Measurements from ENCODE around the gene DIAPH3.

The DIAPH3 gene

DNA sequence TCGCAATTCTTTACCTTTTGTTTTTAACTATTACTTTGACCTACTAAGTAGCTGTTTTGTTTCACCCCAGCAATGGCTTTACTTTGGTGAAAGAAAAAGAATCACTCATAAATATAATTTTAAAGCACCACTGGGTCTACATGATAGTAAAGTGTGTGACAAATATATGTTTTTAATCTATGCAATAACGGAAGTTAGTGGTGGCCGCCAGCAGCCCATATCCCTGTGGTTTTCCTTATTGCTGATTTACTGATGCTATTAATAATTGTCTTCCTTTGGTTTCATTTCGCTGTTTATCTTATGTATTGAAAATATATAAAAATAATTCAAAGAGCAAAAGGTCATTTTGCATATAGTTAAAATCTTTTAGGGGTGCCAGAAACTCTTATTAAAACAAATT lies 491.3 kb downstream of the DIAPH3 start:
- DNase-seq (ENCODE audit: low read depth), result no peak

DNA sequence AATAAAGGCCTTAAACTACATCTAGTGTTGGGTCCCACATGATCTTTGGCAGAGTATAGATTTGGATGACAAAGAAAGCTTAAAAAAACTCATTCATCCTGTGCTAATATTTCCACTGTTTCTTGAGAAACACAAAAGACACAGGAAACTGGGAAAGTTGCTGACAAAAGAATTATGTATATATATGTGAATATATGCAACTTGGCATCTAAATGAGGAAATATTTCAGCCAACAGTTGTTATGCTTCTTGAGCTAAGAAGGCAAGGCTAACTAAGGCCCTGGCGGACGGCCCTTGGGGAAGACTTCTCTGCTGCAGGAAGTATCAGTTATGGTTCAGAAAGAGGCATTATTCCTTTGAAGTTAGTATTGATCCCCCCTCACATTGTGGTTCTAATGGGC lies 491.8 kb downstream of the DIAPH3 start:
- no peak for DNase-seq (ENCODE audit: low read depth)

DNA sequence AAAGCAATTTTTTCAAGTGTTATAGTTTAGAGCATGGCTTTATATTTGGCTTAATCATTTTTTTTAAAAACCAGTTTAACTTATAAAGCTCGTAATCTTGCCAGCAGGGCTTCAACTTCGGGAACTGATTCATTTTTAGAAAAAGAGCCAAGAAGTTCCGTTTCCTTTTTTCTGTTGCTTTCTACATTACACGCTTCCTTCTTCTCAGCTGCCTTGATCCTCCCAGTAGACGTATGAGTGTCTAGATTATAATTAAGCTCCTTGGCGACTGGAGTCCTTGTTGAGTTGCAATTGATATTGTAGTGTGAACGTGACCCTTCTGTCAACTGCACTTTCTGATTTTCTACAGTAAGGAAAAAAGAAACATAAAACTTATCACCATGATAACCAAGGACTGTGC lies 497.2 kb downstream of the DIAPH3 start:
- no peak for DNase-seq (ENCODE audit: low read depth)

DNA sequence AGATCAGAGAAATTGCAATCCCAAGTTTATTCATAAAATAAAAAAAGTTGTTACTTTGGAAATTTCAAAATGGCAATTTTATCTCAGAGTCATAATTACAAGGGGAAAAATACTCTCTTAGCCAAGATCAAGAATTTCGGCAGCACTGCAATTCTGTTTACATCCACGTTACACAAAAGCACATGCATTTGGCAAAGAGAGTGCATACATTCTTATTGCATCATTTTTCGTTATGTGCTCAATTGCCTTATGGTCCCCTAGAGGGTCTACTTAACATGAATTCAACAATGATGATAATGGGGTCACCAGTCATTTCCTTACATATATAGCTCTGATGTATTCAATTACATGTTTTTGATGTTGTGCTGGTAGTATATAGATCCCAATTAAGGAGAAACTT lies 498.0 kb downstream of the DIAPH3 start:
- DNase-seq (ENCODE audit: low read depth), result no peak

DNA sequence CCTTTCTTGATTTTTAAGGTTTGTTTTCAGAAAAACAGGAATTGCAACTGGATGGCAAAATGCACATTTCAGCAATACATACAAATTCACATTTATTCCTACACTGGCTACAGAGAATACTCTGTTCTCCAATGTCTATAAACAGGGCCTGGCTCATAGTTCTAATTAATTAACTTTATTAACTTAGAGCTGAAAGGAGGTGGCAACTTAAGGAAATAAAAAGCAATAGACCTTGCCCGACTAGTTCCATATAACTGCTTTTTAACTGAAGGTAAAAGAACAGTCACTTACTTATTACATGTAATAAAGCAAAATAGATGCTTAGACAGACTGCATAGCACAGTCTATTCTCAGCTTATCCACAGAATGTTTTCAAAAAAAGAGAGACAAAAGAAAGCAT lies 498.5 kb downstream of the DIAPH3 start:
- DNase-seq (ENCODE audit: low read depth), result no peak

DNA sequence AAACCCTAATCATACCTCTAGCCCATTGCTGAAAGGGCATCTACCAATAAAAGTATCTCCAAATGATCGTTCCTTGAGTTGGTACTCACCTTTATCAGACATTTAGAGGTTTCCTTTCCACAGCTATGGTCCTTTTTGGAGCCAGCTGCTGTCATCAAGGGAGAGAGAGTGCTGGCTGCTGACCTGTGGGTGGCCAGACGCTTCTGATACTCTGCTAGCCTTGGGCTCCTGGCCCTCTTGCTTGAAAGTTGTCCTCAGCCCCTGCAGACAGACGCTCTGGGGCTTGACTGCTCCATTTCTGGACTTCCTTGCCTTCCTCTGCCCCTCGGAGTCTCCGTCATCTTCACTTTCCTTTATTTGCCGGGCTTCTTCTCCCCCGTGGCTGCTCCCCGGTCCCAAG lies 499.1 kb downstream of the DIAPH3 start:
- no peak for DNase-seq (ENCODE audit: low read depth)

DNA sequence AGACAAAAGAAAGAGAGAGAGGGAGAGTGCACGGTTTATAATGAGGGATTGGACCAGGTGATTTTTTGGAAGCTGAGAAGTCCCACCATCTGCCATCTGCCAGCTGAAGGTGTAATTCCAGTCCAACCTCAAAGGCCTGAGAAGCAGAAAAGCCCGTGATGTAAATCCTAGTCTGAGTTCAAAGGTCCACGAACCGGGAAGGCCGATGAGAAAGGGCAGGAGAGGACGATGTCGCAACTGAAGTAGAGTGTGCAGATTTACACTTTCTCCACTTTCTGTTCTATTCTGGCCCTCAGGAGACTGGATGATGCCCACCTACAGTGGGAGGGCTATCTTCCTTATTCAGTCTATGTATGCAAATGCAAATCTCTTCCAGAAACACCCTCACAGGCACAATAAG lies 500.0 kb downstream of the DIAPH3 start:
- DNase-seq (ENCODE audit: low read depth), result no peak

DNA sequence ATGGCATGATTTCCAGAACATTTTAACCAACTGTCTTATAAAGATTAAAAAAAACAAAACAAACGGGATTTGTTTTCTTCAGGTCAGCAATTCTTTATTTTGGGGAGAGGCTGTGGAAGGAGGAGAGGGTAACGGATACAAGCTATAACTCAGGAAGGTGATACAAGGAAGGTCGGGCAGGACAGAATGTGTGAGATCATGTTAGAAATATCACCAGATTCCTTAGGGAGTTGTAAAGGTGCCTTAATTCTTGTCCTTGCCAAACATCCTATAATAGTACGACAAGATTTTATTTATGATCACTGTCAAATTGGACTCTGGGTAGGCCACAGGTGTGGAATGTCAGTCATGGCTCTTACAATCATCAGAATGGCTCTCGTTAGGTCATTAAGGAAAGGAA lies 503.1 kb downstream of the DIAPH3 start:
- DNase-seq (ENCODE audit: low read depth), result no peak

DNA sequence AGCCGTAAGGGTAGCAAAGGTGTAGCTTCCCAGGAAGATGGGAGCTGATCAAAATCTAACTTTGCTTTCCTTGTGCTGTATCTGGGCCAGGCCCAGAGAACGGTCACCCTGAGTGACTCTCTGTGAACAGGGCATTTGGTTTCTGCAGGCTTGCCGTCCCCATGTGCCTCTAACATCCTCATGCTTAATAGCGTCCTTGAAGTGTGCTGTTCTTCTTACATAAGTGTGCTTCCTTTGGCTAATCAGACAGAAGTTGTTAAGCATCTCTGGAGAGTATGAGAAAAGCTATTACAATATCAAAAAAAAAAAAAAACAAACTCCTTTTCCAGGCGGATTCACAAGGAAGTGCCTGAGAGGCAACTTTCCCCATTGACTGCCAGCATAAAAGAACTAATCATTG lies 503.7 kb downstream of the DIAPH3 start:
- DNase-seq (ENCODE audit: low read depth), result no peak

DNA sequence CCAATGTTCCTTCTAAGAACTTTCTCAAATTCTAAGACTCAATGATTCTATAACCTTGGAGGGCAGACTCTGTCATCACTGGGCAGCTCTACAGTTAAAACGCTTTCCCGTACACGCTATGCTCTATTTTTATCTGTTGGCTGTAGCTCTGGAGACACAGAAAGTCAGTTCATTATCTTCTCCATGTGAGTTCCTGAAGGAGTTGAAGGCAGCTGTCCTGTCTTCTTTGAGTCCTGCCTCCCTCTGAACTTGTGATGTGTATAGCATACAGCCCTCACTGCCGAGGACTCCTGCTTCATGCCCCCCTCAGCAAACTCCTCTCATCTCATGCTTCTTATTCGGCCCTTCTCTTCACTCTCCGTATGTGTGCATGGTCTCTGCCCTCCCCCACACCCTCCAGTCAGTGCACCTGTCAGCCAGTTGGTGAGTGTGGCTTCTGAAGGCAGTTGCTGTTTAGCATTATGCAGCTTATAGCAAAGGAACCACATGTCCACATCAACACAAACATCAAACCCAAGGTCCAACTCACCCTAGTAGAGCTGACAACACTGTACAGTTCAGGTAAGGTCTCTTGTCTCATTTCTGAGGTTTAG lies 504.9 kb downstream of the DIAPH3 start:
- DNase-seq (ENCODE audit: low read depth), result no peak

DNA sequence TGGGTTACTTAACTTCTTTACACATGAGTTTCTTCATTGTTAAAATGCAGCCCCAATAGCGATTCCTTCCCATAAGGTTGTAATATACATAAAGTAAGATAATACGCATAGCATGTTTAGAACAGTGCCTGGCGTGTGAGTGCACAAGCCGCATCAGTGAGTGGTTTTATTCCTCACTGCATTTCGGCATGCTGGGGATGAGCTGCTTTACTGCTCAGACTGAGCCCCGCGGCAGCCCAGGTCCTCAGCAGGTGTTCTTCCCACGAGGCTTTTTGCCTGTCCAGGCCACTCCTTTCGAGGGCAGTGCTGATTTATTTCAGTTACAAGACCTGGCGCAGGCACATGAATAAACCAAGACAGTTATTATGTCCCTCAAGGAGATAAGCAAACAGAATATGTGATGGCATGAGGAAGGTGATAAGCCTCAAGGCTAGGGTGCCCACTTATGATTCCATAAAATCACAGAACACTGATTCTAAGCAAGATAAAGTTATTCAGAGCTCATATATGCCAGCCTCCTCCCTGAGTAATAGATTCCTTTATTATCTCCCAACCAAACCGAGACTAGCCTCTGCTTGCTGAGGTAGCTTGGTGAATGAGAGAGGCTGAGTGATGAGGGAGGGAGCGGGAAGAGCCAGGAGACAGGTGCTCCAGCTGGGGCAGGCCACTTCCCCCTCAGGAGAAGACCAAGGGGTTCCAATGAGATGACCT lies 505.5 kb downstream of the DIAPH3 start:
- no peak for DNase-seq (ENCODE audit: low read depth)

DNA sequence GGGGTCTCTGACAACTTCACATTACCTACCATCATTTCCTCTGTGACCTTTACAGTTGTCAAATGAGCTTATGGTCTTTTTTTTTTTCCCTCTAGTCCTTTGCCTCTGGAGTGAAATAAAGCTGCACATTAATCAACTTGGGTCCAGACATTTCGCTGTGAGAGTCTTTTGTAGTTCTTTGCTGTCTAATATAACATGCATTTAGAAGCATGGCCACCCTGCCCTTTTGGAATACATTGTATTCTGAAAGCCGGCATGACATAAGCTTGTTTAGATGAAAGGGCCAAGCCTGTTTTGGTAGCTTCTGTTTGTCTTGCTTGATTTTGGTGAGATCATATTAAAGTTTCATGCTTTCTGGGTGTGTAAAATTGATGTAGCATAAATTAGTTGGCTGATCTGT lies 509.8 kb downstream of the DIAPH3 start:
- DNase-seq (ENCODE audit: low read depth), result no peak

DNA sequence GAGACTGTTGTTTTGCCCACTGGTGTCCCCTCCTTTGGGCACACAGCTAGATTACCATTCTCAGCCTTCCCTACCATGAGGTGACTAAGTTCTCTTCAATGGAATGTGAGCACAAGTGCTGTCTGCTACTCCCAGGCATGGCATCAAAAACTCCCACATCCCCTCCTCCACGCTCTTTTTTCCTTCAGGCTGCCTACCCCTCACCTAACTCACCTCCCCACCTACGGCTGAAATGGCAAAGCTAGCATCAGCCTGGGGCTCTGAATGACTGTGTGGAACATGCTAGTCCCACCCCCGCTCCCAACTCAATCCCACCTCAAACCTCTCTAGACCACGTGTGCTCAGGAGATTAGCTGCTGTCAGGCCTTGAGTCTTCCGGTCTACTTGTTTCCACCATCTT lies 512.2 kb downstream of the DIAPH3 start:
- DNase-seq (ENCODE audit: low read depth), result no peak

DNA sequence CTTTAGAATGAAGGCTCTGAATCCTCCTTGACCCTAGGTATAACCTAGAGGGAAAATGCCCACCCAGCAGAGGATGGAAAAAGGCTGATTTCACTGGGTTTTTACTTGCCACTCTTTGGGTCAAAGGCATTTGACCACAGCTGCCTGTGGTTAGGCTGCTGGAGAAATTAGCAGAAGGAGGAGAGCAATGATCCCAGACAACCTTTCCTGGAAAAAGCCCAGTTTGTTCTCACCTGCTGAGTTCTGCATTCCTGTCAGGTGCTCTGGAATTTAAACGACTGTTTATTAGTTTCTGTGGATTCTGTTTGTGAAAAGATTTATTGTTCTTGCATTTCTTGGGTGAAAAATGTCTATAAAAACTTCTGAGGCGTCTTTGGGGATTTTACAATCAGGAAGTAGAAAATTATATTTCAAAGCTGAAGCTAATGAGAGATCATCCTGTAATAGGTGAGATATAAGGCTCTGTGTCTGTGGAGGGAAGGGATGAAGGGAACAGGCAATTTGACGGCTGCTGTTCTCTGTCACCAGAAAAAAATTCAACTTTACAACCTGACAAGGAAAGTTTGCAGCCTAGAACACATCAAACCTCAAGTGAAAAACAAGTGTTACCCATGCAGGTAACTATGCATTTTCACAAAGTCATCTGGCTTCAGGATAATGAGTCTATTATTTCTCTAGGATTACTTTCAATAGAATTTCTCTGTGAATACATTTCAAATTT lies 519.7 kb downstream of the DIAPH3 start:
- no peak for DNase-seq (ENCODE audit: low read depth)

DNA sequence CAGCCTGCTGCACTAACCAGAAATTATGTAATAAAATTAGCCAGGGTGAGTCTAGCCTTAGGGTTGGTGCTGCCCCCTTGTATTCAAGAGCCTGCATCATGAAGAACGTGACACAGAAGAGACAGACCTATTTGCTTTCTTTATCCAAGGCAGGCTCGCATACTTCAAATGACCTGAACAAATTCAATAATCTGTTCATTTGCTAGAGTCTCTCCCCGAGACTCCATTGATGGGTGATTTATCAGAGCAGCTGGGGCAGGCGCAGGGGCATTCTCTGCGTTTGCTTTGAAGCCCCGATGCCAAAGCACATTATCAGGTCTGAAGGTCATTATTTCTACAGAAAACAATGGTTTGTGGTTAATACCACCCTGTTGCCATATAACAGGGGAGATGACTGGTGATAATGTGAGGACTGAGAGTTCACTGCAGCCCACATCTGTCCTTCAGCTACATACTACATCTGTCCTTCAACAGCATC lies 520.3 kb downstream of the DIAPH3 start:
- no peak for DNase-seq (ENCODE audit: low read depth)

DNA sequence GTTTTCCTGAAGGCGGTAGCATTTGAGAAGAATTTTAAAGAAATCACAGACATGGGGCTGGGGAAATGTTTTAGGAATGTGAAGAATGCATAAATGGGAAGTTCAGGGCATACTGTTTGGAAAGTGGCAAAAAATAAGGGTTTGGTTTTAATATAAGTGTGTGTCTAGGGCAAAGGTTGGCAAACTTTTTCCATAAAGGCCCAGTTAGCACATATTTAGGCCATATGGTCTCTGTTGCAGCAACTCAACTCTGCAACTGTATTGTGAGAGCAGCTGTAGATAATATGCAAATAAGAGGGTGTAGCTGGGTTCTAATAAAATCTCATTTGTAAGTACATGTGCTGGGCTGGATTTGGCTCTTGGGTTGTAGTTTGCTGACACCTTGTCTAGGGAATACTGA lies 521.9 kb downstream of the DIAPH3 start:
- DNase-seq (ENCODE audit: low read depth), result no peak

DNA sequence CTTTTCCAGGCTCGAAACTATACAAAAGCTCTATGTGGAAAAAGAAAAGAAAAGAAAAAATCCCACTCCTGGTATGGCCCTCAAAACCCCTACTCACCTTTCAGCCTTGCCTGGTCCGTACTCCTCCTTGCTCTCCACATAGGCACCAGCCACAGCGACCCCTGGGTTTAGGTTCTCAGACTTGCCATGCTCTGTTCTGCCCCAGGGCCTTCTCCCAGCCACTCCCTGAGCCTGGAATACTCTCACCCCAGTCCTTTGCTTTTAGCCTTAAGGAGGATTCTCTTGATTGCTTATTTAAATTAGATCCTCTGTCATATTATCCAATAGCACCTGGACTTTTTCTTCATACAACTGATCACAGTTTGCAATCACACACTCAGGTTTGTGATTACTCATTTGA lies 522.5 kb downstream of the DIAPH3 start:
- DNase-seq (ENCODE audit: low read depth), result no peak

DNA sequence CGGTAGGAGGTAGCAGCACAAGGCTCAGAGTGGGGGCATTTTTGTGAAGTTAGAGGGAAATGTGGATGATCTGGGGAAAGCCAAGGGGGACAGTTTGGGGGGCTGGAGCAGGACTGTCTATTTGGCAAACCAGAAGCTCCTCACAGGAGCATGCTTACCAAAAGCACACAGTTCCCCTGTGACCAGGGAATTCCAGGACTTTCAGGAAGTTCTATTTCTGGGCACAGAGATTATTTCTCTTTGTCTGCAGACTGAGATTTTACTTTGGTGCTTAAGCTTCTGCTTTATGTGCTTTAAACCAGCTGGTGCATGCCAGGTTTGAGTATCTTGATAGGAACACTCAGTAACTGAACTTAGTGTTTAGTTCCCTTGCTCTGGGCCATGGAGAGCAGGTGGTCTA lies 525.3 kb downstream of the DIAPH3 start:
- no peak for DNase-seq (ENCODE audit: low read depth)

DNA sequence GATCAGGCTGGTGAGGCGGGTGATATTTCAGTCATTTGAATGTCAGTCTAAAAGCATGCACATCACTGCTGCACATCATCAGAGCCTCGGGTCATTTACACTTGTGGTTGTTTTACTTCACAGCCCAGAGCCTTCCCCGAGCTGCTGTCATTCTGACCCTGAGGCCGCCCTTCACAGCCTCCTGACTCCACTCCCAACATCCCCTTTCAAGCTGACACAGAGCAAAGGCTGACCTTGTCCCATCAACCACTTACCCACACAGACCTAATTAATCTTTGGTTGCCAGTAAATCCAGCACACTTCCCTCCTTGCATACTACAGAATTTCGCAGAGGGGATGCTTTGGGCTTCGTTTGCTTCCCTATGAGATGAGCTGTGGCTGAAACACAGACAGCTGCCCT lies 528.1 kb downstream of the DIAPH3 start:
- no peak for DNase-seq (ENCODE audit: low read depth)

DNA sequence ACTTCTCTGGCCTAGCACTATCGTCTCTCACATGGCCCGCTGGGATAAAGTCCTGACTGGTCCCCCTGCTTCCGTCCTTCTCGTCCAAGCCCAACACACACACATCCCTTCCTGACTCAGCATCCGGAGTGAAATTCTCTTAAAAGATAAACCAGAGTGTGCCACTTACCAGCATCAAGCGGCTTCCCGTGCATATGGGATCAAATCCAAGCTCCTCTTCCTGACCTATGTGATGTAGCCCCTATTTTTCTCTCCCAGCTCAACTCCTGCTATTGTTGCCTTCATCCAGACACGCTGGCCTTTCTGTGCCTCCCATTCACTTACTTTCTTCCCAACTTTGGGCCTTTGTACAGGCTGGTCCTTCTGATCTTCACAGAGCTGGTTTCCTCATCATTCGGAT lies 530.4 kb downstream of the DIAPH3 start:
- no peak for DNase-seq (ENCODE audit: low read depth)

DNA sequence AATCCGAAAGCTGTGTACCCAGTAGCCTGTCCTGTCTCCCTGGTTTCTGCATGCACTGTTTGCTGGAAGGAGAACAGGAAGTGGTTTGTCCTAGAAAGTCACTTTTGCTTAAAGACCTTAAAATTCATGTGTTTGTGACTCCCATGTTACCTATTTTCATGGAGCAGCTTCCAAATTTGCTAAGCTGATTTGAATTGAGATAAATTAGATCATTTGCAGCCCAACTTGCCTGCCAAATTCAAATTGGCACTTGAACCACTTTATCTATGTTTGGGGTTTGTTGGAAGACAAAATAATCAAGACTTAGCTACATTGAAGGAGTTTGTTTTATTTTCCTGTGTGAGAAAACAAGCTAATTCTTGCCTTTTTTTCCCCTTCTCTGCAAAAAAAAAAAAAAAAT lies 532.5 kb downstream of the DIAPH3 start:
- no peak for DNase-seq (ENCODE audit: low read depth)

DNA sequence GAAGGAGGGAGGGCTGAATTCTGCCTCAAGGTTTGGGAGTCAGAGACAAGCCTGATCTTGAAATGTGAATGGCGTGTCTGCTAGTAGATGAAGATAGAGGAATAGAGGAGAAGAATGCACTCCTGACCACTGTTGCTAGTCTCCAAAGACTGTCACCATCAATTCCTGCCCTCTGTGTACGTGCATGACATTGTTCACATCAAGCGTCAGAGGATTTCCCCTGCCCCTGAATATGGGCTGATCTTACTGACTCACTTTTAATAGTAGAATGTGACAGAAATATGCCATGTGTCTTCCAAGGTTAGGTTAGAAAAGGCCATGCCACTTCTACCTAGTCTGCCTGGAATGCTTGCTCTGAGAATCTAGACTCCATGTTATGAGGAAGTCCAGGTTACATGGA lies 538.6 kb downstream of the DIAPH3 start:
- DNase-seq (ENCODE audit: low read depth), result no peak

DNA sequence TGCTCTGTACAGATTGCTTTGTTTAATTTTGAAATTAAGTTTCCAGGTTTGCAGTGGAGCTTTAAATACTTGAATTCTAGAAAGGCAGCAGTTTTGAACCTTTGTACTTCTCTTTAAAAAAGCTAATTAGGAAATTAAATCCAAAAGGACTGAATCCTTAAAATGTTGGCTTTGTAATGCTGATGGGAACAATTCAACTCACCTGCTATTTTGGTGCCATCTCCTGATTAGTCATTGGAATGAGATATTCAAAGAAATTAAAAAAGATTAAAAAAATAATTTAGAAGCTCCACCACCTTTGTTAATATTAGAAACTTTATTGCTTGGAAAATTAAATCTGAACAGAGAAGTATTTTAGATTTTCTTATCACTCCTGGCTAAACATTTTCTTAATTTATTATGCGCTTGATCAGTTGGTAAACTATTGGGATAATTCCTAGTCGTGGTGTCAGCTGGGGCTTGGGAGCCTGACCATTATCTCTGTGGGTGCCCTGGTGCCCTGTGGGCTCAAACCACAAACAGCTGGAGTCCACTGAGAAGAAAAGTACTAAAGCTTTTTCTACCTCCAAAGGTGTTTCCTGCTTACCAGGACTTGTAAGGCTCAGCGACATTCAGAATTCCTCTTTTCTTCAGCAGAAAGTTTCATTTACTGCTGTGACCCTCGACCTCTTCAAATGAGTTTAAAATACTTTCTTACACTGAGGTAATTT lies 540.4 kb downstream of the DIAPH3 start:
- no peak for DNase-seq (ENCODE audit: low read depth)
